OCI-LY1 (cell line): ENCODE results near the gene SYT7.

Source experiments
- EZH2 ChIP-seq: fragments of 200-600 bp; sonication (generic), shearing (Covaris generic); IDR thresholded peaks from 2 replicates; pipeline ENCODE4 v1.8.0; 2017; ENCODE audit warnings: borderline replicate concordance, mixed run types, mild to moderate bottlenecking, antibody characterized with exemption, low read length, moderate library complexity, mixed read lengths
- TF ChIP-seq, protein P1 (sequence below): fragments of 200-600 bp; sonication (generic), shearing (Covaris generic); IDR thresholded peaks from 2 replicates; pipeline ENCODE4 v1.5.1; 2017; ENCODE audit warnings: mild to moderate bottlenecking, antibody characterized with exemption, low read length, moderate library complexity, mixed read lengths

DNA sequence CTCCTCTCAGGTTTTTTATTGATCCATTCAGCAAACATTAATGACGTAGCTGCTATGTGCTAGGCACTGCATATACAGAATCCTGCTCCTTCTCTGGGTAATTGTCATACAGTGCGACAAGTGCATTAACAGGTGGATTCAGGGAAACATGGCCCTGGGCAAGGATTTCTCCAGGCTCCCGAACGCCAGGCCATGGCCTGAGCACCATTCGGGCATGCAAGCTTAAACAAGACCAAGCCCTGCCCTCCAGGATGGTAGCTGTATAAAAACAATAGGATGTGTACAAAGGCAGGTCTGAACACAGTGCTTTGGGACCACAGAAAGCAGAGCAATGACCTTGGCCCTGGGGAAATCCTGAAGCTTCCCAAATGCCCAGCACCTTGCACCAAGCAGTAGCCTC lies 9.1 kb upstream of the SYT7 start:
- TF ChIP-seq, protein P1, sequence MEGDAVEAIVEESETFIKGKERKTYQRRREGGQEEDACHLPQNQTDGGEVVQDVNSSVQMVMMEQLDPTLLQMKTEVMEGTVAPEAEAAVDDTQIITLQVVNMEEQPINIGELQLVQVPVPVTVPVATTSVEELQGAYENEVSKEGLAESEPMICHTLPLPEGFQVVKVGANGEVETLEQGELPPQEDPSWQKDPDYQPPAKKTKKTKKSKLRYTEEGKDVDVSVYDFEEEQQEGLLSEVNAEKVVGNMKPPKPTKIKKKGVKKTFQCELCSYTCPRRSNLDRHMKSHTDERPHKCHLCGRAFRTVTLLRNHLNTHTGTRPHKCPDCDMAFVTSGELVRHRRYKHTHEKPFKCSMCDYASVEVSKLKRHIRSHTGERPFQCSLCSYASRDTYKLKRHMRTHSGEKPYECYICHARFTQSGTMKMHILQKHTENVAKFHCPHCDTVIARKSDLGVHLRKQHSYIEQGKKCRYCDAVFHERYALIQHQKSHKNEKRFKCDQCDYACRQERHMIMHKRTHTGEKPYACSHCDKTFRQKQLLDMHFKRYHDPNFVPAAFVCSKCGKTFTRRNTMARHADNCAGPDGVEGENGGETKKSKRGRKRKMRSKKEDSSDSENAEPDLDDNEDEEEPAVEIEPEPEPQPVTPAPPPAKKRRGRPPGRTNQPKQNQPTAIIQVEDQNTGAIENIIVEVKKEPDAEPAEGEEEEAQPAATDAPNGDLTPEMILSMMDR = no peak
- no peak for TF ChIP-seq EZH2
